ENCODE data around the gene MYO5C. TPM values are rescaled to one million over a fixed set of nuclear protein-coding genes. Genes with fewer than 3 reads are reported as not detected.

Gene MYO5C
- total RNA-seq, 4 donors from 2014 or later, result 9.2 to 61.8 (median 21.4) TPM

- no peak for TF ChIP-seq CTCF (IDR thresholded peaks at IDR 0.05; ENCODE audit: low read depth)
Observed at GRCh38 chr15:52251144-52251860, 44.3 kb downstream of the MYO5C start.

GRCh38 chr15:52247461-52247860, 48.1 kb downstream of the MYO5C start:
- no peak for TF ChIP-seq CTCF (IDR thresholded peaks at IDR 0.05; ENCODE audit: low read depth)

GRCh38 chr15:52246686-52247431, 48.7 kb downstream of the MYO5C start:
- TF ChIP-seq CTCF (IDR thresholded peaks at IDR 0.05; ENCODE audit: low read depth), result no peak

GRCh38 chr15:52243697-52244555, 51.7 kb downstream of the MYO5C start:
- no peak for TF ChIP-seq CTCF (IDR thresholded peaks at IDR 0.05; ENCODE audit: low read depth)

GRCh38 chr15:52243286-52243685, 52.3 kb downstream of the MYO5C start:
- no peak for TF ChIP-seq CTCF (IDR thresholded peaks at IDR 0.05; ENCODE audit: low read depth)

- TF ChIP-seq CTCF (IDR thresholded peaks at IDR 0.05; ENCODE audit: low read depth), result no peak
Observed at GRCh38 chr15:52241489-52241888, 54.1 kb downstream of the MYO5C start.

- TF ChIP-seq CTCF (IDR thresholded peaks at IDR 0.05; ENCODE audit: low read depth), result no peak
Observed at GRCh38 chr15:52240166-52240565, 55.4 kb downstream of the MYO5C start.

All from subcutaneous adipose tissue (tissue), 4 donors.